Right ventricle myocardium inferior (tissue), 1 donor: ENCODE measurements around the gene P4HA2. TPM values are rescaled to one million over a fixed set of nuclear protein-coding genes. Genes with fewer than 3 reads are reported as not detected.

Experiments
- microRNA-seq: library from miRNA; unstranded; fragments of <30 nt; microRNA quantifications from one replicate; pipeline ENCODE4 v1.2.0, GENCODE V29; 2020
- total RNA-seq: library from RNA; stranded (reverse); fragmentation: NEBNext Ultra II Directional; extraction: Animal tissue kit (Norgen Biotek cat#: 25700); gene quantifications from one replicate; pipeline ENCODE4 v1.2.1, GENCODE V29; 2021
- donor health status: DM: no; HTN: yes; CAD: no; lungs with severe emphysema.

The P4HA2 gene
- total RNA-seq, 1 donor from 2014 or later: 88.7 TPM

Small RNA genes within 50 kb of the gene (microRNA-seq; reads per million reads assigned to microRNA genes)
- not detected for gene MIR6830

Other genes starting within 250 kb of the P4HA2 start
- gene ACSL6, start 216.2 kb downstream of the P4HA2 start, total RNA-seq: 3.4 TPM
- gene IL3, start 167.2 kb downstream of the P4HA2 start, total RNA-seq: not detected
- not detected for gene CSF2, start 154.1 kb downstream of the P4HA2 start, total RNA-seq
- gene PDLIM4, start 29.8 kb upstream of the P4HA2 start, total RNA-seq: 5.4 TPM
- gene SLC22A4, start 66.5 kb upstream of the P4HA2 start, total RNA-seq: 0.57 TPM
- gene SLC22A5, start 141.9 kb upstream of the P4HA2 start, total RNA-seq: 22.3 TPM